ENCODE data around the gene CAMK4.
A peak's percentile ranks its signal among the peaks of the same experiment; 100 is the strongest.
"Not testable (repeated sequence)": the region's sequence is repeated elsewhere in the genome, so short reads cannot be mapped to it uniquely, and the experiment has no call there.

CAMK4 gene

DNA sequence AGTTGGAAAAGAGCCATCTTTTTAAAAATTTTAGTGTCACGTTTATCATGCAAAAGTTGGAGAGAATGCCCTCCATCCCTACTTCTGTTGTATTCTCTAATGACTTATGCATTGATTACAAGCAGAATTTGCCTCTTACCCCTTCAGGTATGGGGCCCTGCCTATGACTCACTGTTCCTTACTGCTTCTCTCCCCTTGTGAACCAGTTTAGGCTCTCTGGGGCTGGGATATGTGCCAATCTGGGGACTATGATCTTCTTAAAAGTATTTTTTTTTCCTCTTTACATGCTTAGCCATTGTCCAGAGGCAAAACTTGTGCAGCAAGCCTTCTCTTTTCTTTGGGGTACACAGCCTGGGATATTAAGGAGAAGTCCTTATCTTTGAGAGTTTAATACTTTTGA lies 37.4 kb downstream of the CAMK4 start:
- DNase-seq = no peak

DNA sequence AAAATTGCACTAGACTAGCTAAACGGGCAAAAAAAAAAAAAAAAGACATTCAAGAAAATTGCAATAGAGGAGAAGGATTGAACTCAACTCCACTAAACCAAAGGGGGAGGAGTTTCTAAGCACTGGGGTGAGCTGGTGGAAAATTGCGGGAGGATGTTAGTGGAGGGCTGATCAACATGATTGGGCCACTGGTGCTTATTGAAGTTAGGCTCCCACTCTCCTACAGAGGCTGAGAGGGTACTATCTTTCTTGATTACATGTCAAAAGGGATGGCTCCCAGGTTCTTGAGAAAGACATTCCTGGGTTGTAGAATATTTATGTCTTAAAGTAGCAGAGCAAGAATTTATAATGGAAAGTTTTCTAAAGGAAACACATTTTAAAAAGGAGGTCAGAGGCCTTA lies 38.0 kb downstream of the CAMK4 start:
- DNase-seq = no peak

DNA sequence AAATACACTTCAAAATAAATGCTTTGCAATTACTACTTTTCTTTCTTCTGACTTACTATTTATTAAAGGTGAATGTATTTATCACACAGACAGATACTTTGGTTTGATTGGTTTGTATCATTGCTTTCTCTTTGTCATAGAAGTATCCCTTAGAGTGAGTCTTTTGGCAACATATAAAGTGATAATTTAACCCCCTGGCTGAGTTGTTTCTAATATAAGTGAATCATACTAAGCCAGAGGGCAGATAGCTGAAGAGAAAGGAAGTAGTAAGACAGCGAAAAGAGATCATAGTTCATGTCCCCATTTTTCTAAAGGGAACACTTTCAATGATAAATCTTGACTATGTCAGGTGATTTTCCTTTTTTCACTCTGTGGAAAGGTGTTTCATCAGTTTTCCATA lies 38.6 kb downstream of the CAMK4 start:
- no peak for DNase-seq

DNA sequence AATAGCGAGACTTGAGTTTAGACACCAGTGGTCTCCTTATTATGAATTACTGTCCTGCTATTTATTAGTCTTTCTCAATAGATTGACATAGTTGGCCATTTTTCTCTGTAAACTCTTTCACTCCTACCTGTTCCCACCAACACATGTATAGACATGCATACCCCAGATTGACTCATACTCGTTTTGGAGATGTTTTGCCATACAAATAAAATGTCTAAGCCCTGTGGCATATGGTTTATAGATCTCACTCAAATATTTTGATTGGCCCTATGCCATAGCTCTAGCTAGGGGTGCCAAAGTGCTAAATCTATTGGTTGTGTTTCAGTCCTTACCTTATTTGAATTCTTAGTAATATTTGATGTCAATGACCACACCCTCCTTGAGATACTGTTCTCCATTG lies 42.3 kb downstream of the CAMK4 start:
- DNase-seq = no peak

DNA sequence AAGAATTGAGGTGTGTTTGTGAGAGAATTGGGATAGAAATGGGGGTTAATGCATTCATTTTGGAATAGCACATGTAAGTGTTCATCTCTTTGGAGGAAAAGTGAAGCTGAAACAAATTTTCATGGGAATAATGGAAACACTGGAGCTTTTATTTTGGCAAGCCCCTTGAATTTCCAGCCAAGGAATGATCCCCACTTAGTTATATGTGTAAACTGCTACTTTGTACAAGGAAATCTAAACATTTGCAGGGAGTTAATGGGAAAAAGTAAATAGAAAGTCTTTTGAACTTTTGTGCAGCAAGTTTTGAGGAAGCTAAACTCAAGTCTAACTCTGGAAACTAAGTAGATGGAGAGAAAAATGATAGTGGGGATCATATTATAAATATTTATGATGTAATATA lies 44.1 kb downstream of the CAMK4 start:
- no peak for DNase-seq

DNA sequence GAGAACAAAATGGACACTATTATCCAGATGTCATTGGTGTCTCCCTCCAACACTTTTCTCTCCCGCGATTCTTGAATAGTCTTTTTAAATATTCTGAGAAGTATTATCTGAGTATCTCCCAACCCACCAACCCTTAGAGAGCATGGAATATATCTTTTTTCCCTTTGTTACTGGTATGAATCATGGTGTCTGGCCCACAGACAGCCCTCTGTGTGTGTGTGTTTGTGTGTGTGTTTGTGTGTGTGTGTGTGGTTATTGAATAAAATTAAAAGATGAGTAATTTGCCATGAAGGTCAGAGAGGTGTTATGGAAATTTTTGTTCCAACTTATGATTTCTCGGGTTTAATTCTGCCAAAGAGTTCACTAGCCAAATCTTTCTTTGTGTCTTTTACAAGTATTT lies 47.7 kb downstream of the CAMK4 start:
- DNase-seq = no peak

DNA sequence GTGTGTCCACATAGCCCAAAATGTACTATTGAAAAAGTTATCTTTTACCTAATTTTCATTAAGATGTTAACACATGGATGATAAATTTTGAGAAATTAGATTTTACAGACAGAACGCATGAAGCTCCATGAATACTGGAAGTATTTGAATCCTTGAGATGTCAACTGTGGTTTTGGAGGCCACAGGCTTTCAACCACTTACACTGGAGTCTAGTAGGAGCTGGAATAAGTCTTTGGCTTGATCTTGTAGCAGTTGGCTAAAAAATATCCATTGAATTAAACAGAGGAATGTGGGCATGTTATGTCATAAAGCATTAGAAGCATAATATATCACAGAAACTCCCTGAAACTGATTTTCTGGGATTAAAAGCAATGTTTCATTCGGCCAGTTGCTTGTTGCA lies 52.9 kb downstream of the CAMK4 start:
- DNase-seq = no peak

DNA sequence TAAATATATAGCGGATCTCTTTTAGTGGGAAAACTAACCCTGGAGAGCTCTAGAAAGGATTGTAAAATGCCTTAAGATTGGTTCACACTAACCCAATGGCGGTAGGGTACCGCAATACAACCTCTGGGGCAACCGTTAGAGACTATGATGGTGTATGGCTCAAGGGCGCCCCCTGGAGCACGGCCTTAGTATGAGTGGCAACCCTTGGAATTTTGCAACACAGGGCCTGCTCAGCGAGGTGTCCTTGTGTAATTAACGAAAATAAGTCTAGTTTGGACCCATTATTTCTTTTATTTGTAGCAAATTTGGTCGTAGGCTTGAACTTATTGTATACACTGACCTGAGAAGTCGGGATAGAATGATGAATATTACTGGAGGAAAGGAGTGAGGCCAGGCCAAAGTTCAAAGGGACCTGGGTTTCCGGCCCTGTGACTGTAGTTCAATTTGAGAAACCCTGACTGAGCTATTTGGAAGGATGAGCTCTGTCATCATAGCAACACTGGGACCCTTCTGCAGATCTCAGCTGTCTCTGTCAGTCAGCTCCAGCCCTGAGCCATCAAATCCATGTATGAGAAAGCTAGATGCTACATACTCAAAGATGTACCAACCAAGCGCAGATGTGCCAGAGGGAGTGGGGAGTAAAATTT lies 54.8 kb downstream of the CAMK4 start:
- DNase-seq = peak; percentile 17 to 25

DNA sequence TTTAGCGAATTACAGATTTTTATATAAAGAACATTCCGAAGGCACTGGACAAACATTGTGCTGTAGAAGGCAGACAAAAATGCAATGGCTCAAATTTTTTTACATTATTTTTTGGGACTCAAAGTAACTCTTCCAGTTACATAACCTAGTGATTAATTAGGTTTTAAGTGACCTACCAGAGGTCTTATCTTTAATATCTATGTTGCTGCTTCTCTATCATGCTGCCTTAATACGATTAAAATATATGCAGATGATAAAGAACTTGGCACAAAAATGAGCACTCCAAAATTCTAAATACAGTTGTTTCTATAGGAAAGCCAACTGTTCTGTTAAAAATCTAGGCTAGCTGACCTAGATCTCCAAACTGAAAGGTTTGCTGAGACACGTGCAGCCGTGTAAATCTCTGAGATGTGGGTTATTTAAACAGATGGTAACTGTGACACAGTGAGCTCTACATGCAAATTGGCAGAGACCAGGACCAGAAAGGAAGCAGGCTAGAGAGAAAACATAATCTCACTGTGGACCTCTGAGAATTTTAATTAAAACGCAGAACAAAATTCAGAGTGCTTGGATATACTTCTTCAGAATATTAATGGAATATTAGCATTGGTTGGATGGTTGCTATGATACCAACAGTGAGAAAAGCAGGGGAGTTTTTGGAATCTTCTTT lies 56.2 kb downstream of the CAMK4 start:
- DNase-seq = no peak

DNA sequence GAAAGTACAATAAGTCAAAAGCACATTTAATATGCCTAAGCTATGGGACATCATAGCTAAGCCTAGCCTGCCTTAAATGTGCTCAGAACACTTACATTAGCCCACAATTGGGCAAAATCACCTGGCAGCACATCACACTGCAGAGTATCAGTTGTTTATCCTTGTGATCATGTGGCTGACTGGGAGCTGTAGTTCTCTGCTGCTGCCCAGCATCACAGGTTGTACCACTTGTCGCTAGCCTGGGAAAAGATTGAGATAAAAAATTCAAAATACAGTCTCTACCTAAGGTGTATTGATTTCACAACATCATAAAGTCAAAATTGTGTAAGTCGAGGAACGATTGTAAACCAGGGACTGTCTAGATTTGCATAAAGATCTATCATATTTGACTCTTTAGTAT lies 58.6 kb downstream of the CAMK4 start:
- DNase-seq = no peak

DNA sequence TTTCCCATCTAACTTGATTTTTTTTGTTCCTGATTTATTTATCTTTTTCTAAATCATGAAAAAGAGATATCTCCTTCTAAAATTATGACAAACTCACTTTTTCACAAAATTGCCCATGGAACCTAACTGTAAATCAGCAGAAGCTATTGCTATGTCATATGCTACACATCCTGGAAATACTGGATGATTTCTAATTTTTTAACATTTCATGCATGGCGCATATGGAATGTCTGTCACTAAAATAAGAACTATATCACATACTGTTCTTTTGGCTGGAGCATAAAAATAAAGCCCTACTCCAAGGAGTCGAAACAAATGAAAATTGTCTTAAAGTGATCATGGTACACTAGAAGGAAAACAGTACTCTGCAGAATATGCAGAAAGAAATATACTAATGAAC lies 60.6 kb downstream of the CAMK4 start:
- DNase-seq = no peak

DNA sequence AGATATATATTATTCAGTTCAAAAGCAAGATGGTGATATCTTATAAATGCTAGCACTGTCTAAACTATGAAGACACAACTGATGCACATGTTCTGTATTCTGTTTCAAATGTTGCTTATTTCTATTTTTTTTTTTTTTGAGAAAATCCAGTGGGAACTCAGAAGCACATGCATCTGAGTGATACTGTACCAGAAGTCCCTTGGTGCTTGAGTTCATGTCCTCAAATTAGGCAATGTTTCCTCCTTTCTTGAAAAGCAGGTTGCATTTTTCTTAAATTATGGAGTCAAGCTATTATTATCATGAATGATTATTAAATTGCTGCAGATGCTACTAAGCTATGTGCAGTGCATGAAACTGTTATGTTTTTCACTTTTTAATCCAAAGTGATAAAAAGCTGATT lies 70.4 kb downstream of the CAMK4 start:
- no peak for DNase-seq

DNA sequence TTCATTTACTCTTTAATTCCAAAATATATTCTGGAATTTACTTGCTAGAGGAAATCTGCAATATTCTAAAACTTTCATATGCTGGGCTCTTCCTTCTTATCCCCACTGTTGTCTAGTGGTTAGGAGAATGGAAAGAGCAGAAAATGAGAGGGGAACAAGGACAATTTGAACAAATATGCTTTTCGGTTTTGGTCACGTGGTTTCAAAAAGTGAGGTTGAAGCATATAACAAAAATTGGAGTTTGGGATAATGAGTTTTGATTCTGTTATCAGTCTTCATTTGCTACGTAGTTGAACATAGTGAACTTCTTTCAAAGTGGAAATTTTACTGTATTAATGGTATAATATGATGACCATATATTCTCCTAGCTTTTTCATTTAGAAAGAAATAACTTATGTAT lies 71.5 kb downstream of the CAMK4 start:
- DNase-seq = no peak

DNA sequence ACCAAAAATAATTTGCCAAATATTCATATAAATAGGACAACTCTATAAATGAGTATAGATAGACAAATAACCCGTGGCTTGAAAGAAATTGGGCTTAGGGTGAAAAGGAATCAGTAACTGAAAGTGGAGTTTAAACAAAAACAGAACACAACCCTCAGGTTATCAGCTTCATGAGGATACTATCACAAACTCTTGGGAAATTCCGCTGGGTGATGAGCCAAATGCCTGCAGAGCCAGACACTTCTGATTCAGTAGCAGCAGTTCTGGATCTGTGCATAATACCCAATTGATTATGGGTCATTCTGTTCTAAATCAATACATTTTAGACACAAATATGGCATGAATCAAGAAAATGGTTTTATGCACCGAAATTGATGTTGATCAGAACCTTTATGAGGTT lies 72.4 kb downstream of the CAMK4 start:
- DNase-seq = no peak

DNA sequence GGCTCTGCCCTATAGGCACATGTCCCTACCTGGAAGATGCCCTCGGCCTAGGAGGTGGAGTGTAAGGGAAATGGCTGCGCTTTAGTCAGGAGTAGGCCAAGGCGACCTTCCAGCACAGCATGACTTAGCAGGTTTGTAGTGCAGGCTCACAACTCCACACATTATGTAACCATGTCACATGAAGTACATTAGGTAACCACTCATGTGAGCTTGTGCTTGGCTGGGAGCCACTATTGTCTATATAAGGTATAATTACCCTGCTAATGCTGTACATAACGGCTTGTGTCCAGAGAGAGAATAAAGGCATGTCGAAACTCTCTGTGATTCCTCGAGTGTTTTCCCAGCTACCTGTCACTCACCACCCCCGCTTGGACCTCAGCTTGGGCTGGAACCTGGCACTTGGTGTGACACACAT lies 74.9 kb downstream of the CAMK4 start:
- DNase-seq = no peak

DNA sequence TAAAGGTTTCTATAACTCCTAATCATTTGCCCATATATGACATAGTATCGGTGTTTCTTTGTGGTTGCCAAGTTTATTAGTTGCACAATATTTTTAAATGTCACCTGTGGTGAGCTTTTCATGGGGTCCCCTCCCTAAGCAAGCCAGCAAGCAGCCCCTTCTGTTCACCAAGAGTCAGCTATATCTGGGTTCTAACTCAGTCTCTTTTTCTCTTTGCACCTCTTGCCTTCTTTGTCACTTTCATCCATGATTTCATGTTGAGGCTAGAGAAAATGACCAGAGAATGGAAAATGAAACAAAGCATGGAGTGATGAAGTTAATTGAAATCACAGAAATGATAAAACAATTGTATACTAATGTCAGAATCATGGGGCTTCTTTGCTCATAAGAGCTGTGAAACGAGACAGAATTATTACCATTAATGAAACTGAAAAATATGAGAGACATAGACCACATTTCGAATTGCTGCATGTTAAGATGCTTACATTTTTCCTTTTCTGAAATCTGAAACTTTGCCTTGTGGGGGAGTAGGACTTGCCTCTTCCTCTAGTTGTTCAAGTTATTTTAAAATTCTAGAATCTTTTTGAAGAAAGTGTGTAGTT lies 75.7 kb downstream of the CAMK4 start:
- DNase-seq = no peak

DNA sequence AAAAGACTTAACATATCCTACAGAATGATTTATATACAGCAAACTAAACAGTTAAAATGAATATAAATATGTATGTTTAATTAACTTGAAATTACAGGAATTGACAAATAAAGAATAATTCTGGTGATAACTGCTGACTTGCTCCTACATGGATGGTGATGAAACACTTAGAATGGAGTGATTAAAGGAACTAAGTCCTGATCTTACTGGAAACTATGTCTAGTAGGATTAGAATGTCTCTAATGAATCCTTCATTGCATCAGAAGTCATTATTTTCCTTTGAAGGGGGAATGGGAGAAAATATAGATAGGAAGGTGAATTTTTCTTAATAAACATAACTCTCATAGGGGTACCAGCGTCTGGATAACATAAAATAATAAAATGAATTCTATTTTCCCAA lies 77.1 kb downstream of the CAMK4 start:
- no peak for DNase-seq

DNA sequence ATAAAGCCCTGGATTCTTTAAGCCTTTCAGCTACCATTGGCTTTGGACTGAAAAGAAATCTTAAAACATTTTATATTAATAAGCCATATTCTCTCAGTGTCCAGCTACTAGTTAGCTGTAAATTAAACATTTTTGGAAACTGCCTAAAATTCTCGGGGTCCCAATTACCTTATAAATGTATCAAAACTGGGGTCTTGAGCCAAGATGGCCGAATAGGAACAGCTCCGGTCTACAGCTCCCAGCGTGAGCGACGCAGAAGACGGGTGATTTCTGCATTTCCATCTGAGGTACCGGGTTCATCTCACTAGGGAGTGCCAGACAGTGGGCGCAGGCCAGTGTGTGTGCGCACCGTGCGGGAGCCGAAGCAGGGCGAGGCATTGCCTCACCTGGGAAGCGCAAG lies 77.9 kb downstream of the CAMK4 start:
- DNase-seq = not testable (repeated sequence)

DNA sequence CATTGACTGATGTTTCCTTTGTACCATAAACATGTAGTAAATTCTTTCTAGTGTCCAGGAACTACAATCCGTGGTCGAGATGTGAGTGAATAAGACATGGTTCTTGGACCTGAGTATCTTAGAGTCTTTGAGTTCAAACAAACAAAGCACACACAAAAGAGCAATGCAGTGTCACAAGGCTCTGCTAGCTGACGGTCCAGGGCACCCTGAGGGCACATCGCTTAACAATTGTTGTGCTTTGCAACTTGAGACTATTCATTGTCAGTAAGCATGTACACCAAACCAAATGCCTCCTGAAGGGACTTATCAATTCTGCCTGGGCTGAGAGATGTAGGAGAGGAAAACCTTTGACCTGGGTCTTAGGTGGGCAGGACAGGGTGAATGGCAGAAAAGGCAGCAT lies 84.8 kb downstream of the CAMK4 start:
- no peak for DNase-seq

DNA sequence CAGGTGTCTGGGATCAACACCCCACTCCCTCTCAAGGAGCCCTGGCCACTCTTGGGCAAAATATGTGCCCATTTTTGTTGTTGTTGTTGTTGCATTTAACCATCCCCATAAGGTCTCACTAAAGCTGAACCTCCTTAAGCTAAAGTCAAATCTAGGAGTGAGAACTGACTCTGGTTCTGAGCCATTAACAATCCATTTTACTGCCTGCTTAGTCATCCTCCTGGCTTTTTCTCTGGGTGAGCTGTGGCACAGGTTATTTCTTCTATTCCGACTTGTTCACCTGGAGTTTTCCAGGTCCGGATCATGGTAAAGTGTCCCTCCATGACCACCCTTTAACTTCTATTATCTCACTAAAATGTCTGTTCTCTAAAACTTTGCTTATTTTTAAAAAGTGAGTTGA lies 85.2 kb downstream of the CAMK4 start:
- DNase-seq = no peak

DNA sequence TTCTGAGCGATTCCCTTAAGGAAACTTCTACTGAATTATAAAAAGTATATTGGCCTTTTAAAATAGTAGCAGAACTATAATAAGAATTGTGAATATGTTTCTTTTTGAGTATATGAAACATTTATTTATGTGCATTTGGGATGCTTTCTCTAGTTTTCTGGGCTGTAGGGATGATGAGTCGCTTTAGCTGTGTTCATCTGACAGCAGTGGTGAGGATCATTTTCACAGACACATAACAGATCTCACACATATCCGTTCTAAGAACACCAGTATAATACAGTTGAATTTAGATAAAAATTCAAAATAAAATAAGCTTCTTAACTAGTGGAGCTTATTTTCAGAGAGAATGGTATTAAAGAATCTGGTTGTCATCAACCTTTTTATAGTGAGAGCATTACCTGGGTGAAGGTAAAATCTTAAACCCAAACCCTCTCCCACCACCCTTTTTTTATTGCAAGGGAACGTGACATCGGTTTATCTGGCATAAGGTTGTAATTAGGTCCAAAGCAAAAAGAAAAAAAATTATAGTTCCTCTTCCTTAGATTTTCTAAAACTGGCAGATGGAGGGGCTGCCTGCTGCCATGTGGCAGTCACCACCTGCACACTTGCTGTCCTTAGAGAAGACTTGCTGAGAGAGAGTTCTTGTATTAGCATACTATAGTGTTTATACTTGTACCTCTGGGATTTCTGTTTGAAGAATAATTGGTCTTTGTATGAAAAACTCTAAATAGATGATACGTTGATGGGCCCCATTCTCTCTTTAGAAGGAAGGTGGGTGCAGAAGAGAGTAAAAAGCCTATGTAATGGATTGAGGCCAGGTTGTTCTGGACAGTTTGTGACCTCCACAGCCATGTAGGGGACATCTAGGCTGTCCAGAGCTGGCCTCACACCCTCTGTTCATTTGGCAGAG lies 86.8 kb downstream of the CAMK4 start:
- no peak for DNase-seq

DNA sequence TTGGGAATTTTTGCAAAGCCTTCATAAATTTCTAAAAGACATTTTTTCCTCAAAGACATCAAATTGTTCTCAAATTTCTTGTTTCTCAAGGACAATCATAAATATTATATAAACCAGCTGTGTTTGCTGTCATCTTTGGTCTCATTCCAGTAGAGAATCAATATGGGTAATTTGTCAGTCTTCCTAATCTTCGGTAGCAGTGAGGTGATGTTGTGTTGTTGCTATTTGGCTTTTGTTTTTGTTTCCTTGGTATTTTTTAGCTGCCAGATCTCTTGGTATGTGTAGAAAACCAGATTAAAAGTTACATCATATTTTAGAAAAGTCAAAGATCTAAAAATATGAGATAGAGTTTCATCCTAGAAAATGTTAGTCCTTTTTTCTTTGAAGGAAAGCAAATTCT lies 87.5 kb downstream of the CAMK4 start:
- DNase-seq = no peak

DNA sequence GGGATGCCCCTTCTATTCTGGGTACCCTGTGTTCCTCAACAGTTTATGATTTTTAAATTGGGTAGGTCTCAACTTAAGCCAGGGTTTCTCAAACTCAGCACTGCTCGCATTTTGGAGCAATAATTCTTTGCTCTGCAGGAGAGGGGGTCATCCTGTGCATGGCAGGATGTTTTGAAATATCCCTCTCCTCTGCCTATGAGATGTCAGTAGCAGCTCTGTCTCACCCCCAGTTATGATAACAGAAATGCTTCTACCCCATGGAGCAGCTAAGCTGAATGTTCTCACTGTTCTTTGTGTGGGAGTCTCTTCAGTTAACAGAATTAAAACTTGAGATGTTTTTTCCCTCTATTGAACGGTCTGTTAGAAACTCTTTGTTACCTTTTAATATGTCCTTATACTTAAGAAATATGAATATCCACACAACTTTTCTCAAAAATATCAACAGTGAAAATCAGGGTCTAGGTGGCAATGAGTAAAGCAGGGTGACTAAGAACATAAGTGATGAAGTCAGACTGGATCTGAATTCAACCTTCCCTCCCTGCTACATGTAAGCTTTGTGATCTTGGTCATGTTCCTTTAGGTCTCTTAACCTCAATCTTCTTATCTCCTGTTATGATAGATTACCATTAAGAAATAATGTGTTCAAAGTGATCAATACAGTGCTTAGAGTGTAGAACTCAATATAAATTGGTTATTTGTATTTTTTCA lies 89.0 kb downstream of the CAMK4 start:
- no peak for DNase-seq

Measured in AML-193 (cell line).